ENCODE data around the gene CDH5. TPM values are rescaled to one million over a fixed set of nuclear protein-coding genes. Genes with fewer than 3 reads are reported as not detected.

The CDH5 gene
- total and polyA plus RNA-seq, 2 of the 8 experiments (the other 6 are each of a cell fraction or from before 2014, with no cell fraction given), result 0.32 TPM

GRCh38 chr16:66400503-66401380, 34.3 kb downstream of the CDH5 start (continued):
- no peak for TF ChIP-seq CHD7 (IDR thresholded peaks at IDR 0.05; ENCODE audit: insufficient replicate concordance, low read length)
- TF ChIP-seq JUND (IDR thresholded peaks at IDR 0.05; ENCODE audit: low read length), result no peak
- no peak for TF ChIP-seq TBP (IDR thresholded peaks at IDR 0.05; ENCODE audit: low read depth, low read length)
